HUDEP-2 (cell line): Measurements from ENCODE around the gene CNTN5.

Source experiments
- DNase-seq, 76 experiments: peaks; one replicate each; lab custom pipeline; 2025; ENCODE audit not compliant: unreplicated experiment in 76 of 76; lab: John Stamatoyannopoulos, UW

CNTN5 gene

GRCh38 chr11:99887481-99887880, 866.7 kb downstream of the CNTN5 start:
- DNase-seq = no peak

GRCh38 chr11:99893811-99894210, 873.1 kb downstream of the CNTN5 start:
- DNase-seq = no peak

GRCh38 chr11:99901175-99901574, 880.4 kb downstream of the CNTN5 start:
- DNase-seq = no peak

GRCh38 chr11:99911116-99911515, 890.4 kb downstream of the CNTN5 start:
- DNase-seq = no peak

- no peak for DNase-seq
Observed at GRCh38 chr11:99916078-99916477, 895.3 kb downstream of the CNTN5 start.

GRCh38 chr11:99918761-99919160, 898.0 kb downstream of the CNTN5 start:
- no peak for DNase-seq

- DNase-seq = no peak
Observed at GRCh38 chr11:99920956-99921355, 900.2 kb downstream of the CNTN5 start.

- no peak for DNase-seq
Observed at GRCh38 chr11:99925968-99926367, 905.2 kb downstream of the CNTN5 start.

GRCh38 chr11:99932684-99933083, 911.9 kb downstream of the CNTN5 start:
- no peak for DNase-seq

GRCh38 chr11:99934008-99934407, 913.3 kb downstream of the CNTN5 start:
- DNase-seq = no peak

GRCh38 chr11:99937330-99937729, 916.6 kb downstream of the CNTN5 start:
- DNase-seq = no peak

GRCh38 chr11:99952816-99953215, 932.1 kb downstream of the CNTN5 start:
- DNase-seq = no peak

- no peak for DNase-seq
Observed at GRCh38 chr11:99960536-99960935, 939.8 kb downstream of the CNTN5 start.

GRCh38 chr11:99968336-99968735, 947.6 kb downstream of the CNTN5 start:
- no peak for DNase-seq

- DNase-seq = no peak
Observed at GRCh38 chr11:99973993-99974392, 953.2 kb downstream of the CNTN5 start.

GRCh38 chr11:99979042-99979441, 958.3 kb downstream of the CNTN5 start:
- DNase-seq = no peak

- no peak for DNase-seq
Observed at GRCh38 chr11:99987821-99988470, 967.2 kb downstream of the CNTN5 start.

- DNase-seq = no peak
Observed at GRCh38 chr11:99988471-99988837, 967.7 kb downstream of the CNTN5 start.

GRCh38 chr11:100003985-100004384, 983.2 kb downstream of the CNTN5 start:
- DNase-seq = no peak

GRCh38 chr11:100004541-100004940, 983.8 kb downstream of the CNTN5 start:
- no peak for DNase-seq

- DNase-seq = no peak
Observed at GRCh38 chr11:100008417-100008816, 987.7 kb downstream of the CNTN5 start.

GRCh38 chr11:100009728-100010127, 989.0 kb downstream of the CNTN5 start:
- no peak for DNase-seq

GRCh38 chr11:100010393-100010792, 989.6 kb downstream of the CNTN5 start:
- no peak for DNase-seq
